ENCODE measurements around the gene BOD1. TPM values are rescaled to one million over a fixed set of nuclear protein-coding genes. Genes with fewer than 3 reads are reported as not detected.

The BOD1 gene
- total RNA-seq, 1 donor from 2014 or later = 41.8 TPM

DNA sequence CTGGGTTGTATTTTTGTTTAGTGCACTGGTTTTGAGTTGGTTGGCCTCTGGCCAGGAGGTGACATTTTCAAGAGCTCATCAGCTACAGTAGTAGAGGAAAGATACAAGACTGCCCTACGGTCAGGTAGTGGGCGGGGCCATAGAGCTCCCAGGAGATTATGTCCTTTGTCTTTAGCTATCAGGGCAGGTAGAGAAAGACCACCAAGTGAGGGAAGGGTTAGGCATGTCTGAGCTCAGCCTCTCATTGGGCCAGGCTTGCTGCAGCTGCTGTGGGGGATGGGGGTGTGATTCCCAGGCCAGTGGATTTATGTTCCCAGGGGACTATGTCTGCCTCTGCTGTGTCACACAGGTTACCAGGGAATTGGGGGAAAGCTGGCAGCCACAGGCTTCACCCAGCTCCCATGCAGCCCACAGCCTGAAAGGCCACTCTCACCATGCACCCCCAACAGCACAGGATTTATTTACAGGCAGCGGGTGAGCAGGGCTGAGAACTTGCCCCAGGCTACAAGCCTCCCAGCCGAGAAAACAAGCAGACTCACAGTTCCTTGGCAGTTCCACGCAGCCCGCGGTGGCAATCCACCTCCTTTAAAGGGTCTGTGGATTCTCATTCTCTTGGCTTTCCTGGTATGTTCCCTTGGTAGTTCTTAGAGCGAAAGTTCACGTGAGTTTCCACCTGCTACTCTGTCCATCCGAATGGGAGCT is 37.5 kb upstream of the BOD1 start:
- Histone ChIP-seq H3K4me3 (ENCODE audit: low read length in 3 of 3) (no peak overlapping the region), H3K27me3 (ENCODE audit: control insufficient read depth in 3 of 3, insufficient read depth in 3 of 3, low read length in 3 of 3) (no peaks in the 10 kb centered on the region), H3K9ac (ENCODE audit: low read depth in 1 of 3, low read length in 3 of 3) (no peak overlapping the region), H3K27ac (ENCODE audit: low read depth, low read length) (no peak overlapping the region), H3K9me3 (ENCODE audit: control insufficient read depth in 3 of 3, low read length in 3 of 3) (no peaks in the 10 kb centered on the region), H3K4me1 (ENCODE audit: control insufficient read depth in 3 of 3, insufficient read depth in 3 of 3, low read length in 3 of 3) (peaks cover 0 to 17% (median 5%) of the 10 kb centered on the region in 3 donors), H3K36me3 (ENCODE audit: control insufficient read depth in 3 of 3, insufficient read depth in 3 of 3, low read length in 3 of 3) (no peaks in the 10 kb centered on the region)

DNA sequence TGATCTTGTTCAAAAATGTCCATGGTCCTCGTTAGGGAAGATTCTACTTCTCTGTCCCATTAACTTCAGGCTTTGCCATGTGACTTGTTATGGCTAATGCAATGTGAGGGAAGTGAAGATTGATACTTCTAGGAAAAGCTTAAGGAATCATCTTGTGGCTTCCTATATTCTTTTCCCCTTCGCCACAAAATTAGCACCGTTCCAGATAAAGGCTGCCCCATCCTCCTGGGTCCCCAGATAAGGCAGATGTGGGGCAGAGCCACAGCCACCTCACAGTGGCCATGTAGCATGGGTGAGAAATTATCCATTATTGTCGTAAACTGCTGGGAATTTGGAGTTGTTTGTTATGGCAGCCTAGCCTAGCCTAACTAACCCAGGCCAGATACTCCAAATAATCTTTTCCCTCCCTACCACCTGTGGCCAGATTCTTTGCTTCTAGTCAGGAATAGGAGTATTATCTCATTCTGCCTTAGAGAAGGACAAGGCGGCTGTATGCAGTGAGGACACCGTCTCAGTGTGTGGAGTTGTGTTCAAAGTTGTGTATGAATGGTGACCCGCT is 31.9 kb upstream of the BOD1 start:
- no peaks in the 10 kb centered on the region for H3K9me3 ChIP-seq (ENCODE audit: control insufficient read depth in 3 of 3, low read length in 3 of 3)
- no peak overlapping the region for H3K9ac ChIP-seq (ENCODE audit: low read depth in 1 of 3, low read length in 3 of 3)
- no peak overlapping the region for H3K4me3 ChIP-seq (ENCODE audit: low read length in 3 of 3)
- H3K4me1 ChIP-seq (ENCODE audit: control insufficient read depth in 3 of 3, insufficient read depth in 3 of 3, low read length in 3 of 3) = peaks cover 0 to 8% (median 0%) of the 10 kb centered on the region in 3 donors
- no peak overlapping the region for H3K27ac ChIP-seq (ENCODE audit: low read depth, low read length)
- H3K27me3 ChIP-seq (ENCODE audit: control insufficient read depth in 3 of 3, insufficient read depth in 3 of 3, low read length in 3 of 3) = no peaks in the 10 kb centered on the region
- H3K36me3 ChIP-seq (ENCODE audit: control insufficient read depth in 3 of 3, insufficient read depth in 3 of 3, low read length in 3 of 3) = no peaks in the 10 kb centered on the region

GRCh38 chr5:173646692-173647091 is 30.2 kb upstream of the BOD1 start:
- no peak overlapping the region for H3K9ac ChIP-seq (ENCODE audit: low read depth in 1 of 3, low read length in 3 of 3)
- no peaks in the 10 kb centered on the region for H3K36me3 ChIP-seq (ENCODE audit: control insufficient read depth in 3 of 3, insufficient read depth in 3 of 3, low read length in 3 of 3)
- H3K27me3 ChIP-seq (ENCODE audit: control insufficient read depth in 3 of 3, insufficient read depth in 3 of 3, low read length in 3 of 3) = no peaks in the 10 kb centered on the region
- H3K9me3 ChIP-seq (ENCODE audit: control insufficient read depth in 3 of 3, low read length in 3 of 3) = no peaks in the 10 kb centered on the region
- no peak overlapping the region for H3K4me3 ChIP-seq (ENCODE audit: low read length in 3 of 3)
- H3K4me1 ChIP-seq (ENCODE audit: control insufficient read depth in 3 of 3, insufficient read depth in 3 of 3, low read length in 3 of 3) = peaks cover 0 to 8% (median 0%) of the 10 kb centered on the region in 3 donors
- no peak overlapping the region for H3K27ac ChIP-seq (ENCODE audit: low read depth, low read length)

DNA sequence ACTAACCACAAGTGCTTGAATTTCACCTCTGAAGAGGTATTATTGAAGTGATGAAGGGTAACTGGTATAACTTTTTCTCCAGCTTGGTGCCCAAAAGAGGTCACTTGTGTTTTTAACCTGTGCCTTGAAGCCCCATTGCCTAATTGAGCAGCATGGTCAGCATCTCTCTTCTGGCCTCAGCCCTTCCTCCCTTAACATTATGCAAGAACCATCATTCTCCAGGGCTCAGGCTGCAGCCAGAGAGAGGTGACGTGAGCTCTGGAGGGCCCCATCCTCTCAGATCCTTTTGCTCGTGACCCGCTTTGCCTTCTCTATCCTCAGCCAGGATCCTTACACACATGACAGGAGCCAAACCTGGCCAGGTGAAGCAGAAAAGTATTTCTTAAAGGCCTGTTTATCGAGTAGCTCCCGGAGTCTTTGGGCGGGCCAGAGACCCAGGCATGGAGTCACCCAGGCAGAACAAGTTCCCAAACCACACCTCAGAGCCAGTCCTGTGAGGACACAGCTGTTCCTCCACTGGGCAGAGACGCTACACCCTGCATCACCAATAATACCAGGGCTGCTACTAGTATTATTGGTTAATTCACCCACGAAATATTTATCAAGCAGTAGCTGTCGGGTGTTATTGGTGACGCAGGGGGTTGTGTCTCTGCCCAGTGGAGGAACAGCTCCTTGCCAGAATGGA is 29.6 kb upstream of the BOD1 start:
- Histone ChIP-seq H3K27me3 (ENCODE audit: control insufficient read depth in 3 of 3, insufficient read depth in 3 of 3, low read length in 3 of 3) (no peaks in the 10 kb centered on the region), H3K4me1 (ENCODE audit: control insufficient read depth in 3 of 3, insufficient read depth in 3 of 3, low read length in 3 of 3) (peaks cover 0 to 8% (median 0%) of the 10 kb centered on the region in 3 donors), H3K9ac (ENCODE audit: low read depth in 1 of 3, low read length in 3 of 3) (no peak overlapping the region), H3K4me3 (ENCODE audit: low read length in 3 of 3) (no peak overlapping the region), H3K36me3 (ENCODE audit: control insufficient read depth in 3 of 3, insufficient read depth in 3 of 3, low read length in 3 of 3) (no peaks in the 10 kb centered on the region), H3K9me3 (ENCODE audit: control insufficient read depth in 3 of 3, low read length in 3 of 3) (no peaks in the 10 kb centered on the region), H3K27ac (ENCODE audit: low read depth, low read length) (no peak overlapping the region)

DNA sequence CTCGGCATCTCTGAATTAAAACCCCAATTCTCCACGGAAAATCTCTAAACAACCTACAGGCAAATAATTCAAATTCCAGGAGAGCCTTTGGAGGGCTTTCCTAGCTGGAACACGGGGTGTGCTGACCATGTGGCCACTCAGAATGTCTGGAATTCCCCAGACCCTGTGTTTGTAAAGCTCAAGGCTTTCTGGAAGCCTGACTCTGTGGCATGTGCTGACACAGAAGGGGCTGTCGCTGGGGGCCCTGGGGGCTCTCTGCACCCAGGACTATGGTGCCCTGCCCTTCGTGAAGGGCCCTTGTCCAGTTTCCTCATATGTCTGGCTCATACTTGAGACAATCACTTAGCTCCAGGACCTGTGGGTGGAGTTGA is 29.0 kb upstream of the BOD1 start:
- Histone ChIP-seq H3K9me3 (ENCODE audit: control insufficient read depth in 3 of 3, low read length in 3 of 3) (no peaks in the 10 kb centered on the region), H3K9ac (ENCODE audit: low read depth in 1 of 3, low read length in 3 of 3) (no peak overlapping the region), H3K27ac (ENCODE audit: low read depth, low read length) (no peak overlapping the region), H3K4me3 (ENCODE audit: low read length in 3 of 3) (no peak overlapping the region), H3K27me3 (ENCODE audit: control insufficient read depth in 3 of 3, insufficient read depth in 3 of 3, low read length in 3 of 3) (no peaks in the 10 kb centered on the region), H3K36me3 (ENCODE audit: control insufficient read depth in 3 of 3, insufficient read depth in 3 of 3, low read length in 3 of 3) (no peaks in the 10 kb centered on the region), H3K4me1 (ENCODE audit: control insufficient read depth in 3 of 3, insufficient read depth in 3 of 3, low read length in 3 of 3) (peaks cover 0 to 8% (median 0%) of the 10 kb centered on the region in 3 donors)

DNA sequence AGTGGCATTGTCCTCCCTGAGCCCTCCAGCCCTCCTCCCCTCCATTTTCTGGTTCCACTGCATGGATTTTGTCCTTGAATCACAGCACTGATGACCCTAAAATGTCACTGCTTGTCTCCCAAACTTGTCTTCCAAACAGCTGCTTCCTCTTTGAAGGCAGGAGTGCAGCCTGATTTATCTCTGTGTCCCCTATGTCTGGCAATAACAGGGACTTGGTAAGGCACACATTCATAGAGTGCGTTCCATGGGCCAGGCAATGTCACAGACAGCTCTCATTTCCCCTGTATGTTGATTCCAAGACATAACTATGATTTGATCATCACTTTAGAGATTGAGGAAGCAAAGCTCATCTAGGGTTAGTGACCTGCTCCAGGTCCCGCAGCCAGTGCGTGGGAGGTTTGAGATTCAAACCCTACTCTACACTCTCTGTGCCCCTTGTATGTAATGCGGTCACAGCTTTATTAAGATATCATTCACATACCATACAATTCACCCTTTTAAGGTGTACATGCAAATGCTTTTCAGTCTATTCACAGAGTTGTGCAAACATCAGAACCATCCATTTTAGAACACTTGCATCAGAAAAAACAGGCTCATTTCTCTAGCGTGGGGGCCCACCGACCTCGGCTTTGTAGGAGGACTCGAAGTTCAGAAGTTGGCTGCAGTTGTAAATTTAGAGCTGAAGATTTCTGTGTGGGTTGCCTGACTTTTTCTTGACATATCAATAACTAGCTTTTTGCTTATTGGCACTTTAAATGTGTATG is 28.4 kb upstream of the BOD1 start:
- Histone ChIP-seq H3K9ac (ENCODE audit: low read depth in 1 of 3, low read length in 3 of 3) (no peak overlapping the region), H3K4me1 (ENCODE audit: control insufficient read depth in 3 of 3, insufficient read depth in 3 of 3, low read length in 3 of 3) (peaks cover 0 to 10% (median 2%) of the 10 kb centered on the region in 3 donors), H3K27me3 (ENCODE audit: control insufficient read depth in 3 of 3, insufficient read depth in 3 of 3, low read length in 3 of 3) (no peaks in the 10 kb centered on the region), H3K4me3 (ENCODE audit: low read length in 3 of 3) (no peak overlapping the region), H3K9me3 (ENCODE audit: control insufficient read depth in 3 of 3, low read length in 3 of 3) (no peaks in the 10 kb centered on the region), H3K36me3 (ENCODE audit: control insufficient read depth in 3 of 3, insufficient read depth in 3 of 3, low read length in 3 of 3) (no peaks in the 10 kb centered on the region), H3K27ac (ENCODE audit: low read depth, low read length) (no peak overlapping the region)

- Histone ChIP-seq H3K36me3 (ENCODE audit: control insufficient read depth in 3 of 3, insufficient read depth in 3 of 3, low read length in 3 of 3) (no peaks in the 10 kb centered on the region), H3K4me3 (ENCODE audit: low read length in 3 of 3) (no peak overlapping the region), H3K27me3 (ENCODE audit: control insufficient read depth in 3 of 3, insufficient read depth in 3 of 3, low read length in 3 of 3) (no peaks in the 10 kb centered on the region), H3K9ac (ENCODE audit: low read depth in 1 of 3, low read length in 3 of 3) (no peak overlapping the region), H3K4me1 (ENCODE audit: control insufficient read depth in 3 of 3, insufficient read depth in 3 of 3, low read length in 3 of 3) (peaks cover under 1 to 10% (median 5%) of the 10 kb centered on the region in 3 donors), H3K27ac (ENCODE audit: low read depth, low read length) (no peak overlapping the region), H3K9me3 (ENCODE audit: control insufficient read depth in 3 of 3, low read length in 3 of 3) (no peaks in the 10 kb centered on the region)
These were observed 27.5 kb upstream of the BOD1 start for GRCh38 chr5:173643964-173644363.

GRCh38 chr5:173642895-173643481 is 26.5 kb upstream of the BOD1 start:
- no peaks in the 10 kb centered on the region for H3K9me3 ChIP-seq (ENCODE audit: control insufficient read depth in 3 of 3, low read length in 3 of 3)
- no peaks in the 10 kb centered on the region for H3K36me3 ChIP-seq (ENCODE audit: control insufficient read depth in 3 of 3, insufficient read depth in 3 of 3, low read length in 3 of 3)
- no peaks in the 10 kb centered on the region for H3K27me3 ChIP-seq (ENCODE audit: control insufficient read depth in 3 of 3, insufficient read depth in 3 of 3, low read length in 3 of 3)
- no peak overlapping the region for H3K4me3 ChIP-seq (ENCODE audit: low read length in 3 of 3)
- H3K4me1 ChIP-seq (ENCODE audit: control insufficient read depth in 3 of 3, insufficient read depth in 3 of 3, low read length in 3 of 3) = peaks cover 3 to 10% (median 8%) of the 10 kb centered on the region in 3 donors
- H3K27ac ChIP-seq (ENCODE audit: low read depth, low read length) = no peak overlapping the region
- H3K9ac ChIP-seq (ENCODE audit: low read depth in 1 of 3, low read length in 3 of 3) = no peak overlapping the region

- Histone ChIP-seq H3K9ac (ENCODE audit: low read depth in 1 of 3, low read length in 3 of 3) (no peak overlapping the region), H3K4me3 (ENCODE audit: low read length in 3 of 3) (no peak overlapping the region), H3K4me1 (ENCODE audit: control insufficient read depth in 3 of 3, insufficient read depth in 3 of 3, low read length in 3 of 3) (peaks cover 3 to 10% (median 8%) of the 10 kb centered on the region in 3 donors), H3K36me3 (ENCODE audit: control insufficient read depth in 3 of 3, insufficient read depth in 3 of 3, low read length in 3 of 3) (no peaks in the 10 kb centered on the region), H3K27ac (ENCODE audit: low read depth, low read length) (no peak overlapping the region), H3K9me3 (ENCODE audit: control insufficient read depth in 3 of 3, low read length in 3 of 3) (no peaks in the 10 kb centered on the region), H3K27me3 (ENCODE audit: control insufficient read depth in 3 of 3, insufficient read depth in 3 of 3, low read length in 3 of 3) (no peaks in the 10 kb centered on the region)
These were observed 25.9 kb upstream of the BOD1 start for GRCh38 chr5:173642191-173642816.

Data from skeletal muscle tissue (tissue), 4 donors.